ENCODE data around the gene CLTA.
"Not testable (repeated sequence)": the region's sequence is repeated elsewhere in the genome, so short reads cannot be mapped to it uniquely, and the experiment has no call there.

Gene CLTA

GRCh38 chr9:36239205-36239604 lies 48.5 kb downstream of the CLTA start:
- not testable (repeated sequence) for DNase-seq (ENCODE audit: low read depth in 2 of 2)

- DNase-seq (ENCODE audit: low read depth in 2 of 2): not testable (repeated sequence)
Observed at GRCh38 chr9:36239675-36240074, 49.0 kb downstream of the CLTA start.

DNA sequence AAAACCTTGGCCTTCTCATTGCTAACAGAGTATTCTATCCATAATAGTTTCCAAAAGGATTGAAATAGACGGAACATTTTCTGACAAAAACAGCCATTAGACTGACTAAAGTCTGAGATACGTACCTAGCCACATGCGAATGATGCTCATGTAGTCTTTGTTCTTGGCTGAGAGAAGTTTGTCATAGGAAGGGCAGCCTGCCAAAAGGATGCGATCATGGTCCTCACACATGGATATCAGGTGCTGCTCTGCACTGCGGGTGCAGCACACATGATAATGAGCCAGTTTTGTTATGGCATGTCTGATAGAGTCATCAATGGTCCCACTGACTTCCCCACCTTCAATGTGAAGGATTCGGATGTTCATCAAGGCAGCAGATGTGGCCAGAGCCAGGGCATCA lies 55.2 kb downstream of the CLTA start:
- DNase-seq (ENCODE audit: low read depth in 2 of 2): no peak

DNA sequence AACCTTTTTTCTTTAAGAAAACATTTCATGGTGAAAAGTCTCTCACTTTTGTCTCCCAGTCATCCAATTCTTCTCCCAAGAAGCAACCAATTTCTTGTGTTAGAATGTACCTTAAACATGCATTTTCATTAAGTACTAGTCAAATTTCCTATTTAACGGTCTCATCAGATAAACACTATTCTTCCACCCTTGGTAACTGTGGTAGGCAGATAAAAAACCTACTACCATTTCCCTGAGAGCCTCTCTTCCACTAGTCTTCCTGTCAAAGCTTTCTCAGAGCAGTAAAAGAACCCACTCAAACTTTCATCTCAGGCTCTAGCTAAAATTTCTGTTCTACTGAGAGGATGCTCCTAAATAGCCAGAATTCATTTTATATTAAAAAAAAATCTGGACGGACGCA lies 56.6 kb downstream of the CLTA start:
- DNase-seq (ENCODE audit: low read depth in 2 of 2): no peak

GRCh38 chr9:36248061-36248460 lies 57.3 kb downstream of the CLTA start:
- DNase-seq (ENCODE audit: low read depth in 2 of 2): not testable (repeated sequence)

- no peak for DNase-seq (ENCODE audit: low read depth in 2 of 2)
Observed at GRCh38 chr9:36249189-36249588, 58.5 kb downstream of the CLTA start.

- DNase-seq (ENCODE audit: low read depth in 2 of 2): no peak
Observed at GRCh38 chr9:36250079-36250478, 59.4 kb downstream of the CLTA start.

DNA sequence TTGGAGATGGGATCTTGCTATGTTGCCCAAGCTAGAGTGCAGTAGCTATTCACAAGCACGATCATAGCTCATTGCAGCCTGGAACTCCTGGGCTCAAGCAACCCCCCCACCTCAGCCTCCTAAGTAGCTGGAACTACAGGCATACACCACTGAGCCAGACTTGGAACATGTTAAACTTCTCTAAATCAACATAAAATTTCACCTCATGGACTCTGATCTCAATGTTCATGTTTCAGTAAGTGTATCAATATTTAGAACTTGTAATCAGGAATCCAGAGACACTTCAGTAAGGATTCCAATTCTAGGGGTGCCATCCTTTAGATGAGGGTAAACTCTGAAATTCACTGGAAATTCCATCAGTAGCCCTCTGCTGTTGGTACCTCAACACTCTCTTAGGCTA lies 60.7 kb downstream of the CLTA start:
- no peak for DNase-seq (ENCODE audit: low read depth in 2 of 2)

- peak; percentile 94 to 95 for DNase-seq (ENCODE audit: low read depth in 2 of 2)
Observed at GRCh38 chr9:36258208-36258995, 67.7 kb downstream of the CLTA start, which contains the start of gene GNE. TSS of gene GNE (minus strand) at chr9:36258448. CDS start at chr9:36249355, 9,093 bp downstream.

GRCh38 chr9:36258996-36259533 lies 68.3 kb downstream of the CLTA start:
- no peak for DNase-seq (ENCODE audit: low read depth in 2 of 2)

Measured in stimulated activated CD8-positive, alpha-beta memory T cell treated with anti-CD3 and anti-CD28 coated beads, Interleukin-7, amount 100 ng/mL, for 1 hour (primary cell).